NCI-H748 (cell line): Measurements from ENCODE around the gene KIF21A.

Experiments
- DNase-seq: peaks from one replicate; lab custom pipeline; 2025; ENCODE audit not compliant: unreplicated experiment; lab: John Stamatoyannopoulos, UW

The KIF21A gene

DNA sequence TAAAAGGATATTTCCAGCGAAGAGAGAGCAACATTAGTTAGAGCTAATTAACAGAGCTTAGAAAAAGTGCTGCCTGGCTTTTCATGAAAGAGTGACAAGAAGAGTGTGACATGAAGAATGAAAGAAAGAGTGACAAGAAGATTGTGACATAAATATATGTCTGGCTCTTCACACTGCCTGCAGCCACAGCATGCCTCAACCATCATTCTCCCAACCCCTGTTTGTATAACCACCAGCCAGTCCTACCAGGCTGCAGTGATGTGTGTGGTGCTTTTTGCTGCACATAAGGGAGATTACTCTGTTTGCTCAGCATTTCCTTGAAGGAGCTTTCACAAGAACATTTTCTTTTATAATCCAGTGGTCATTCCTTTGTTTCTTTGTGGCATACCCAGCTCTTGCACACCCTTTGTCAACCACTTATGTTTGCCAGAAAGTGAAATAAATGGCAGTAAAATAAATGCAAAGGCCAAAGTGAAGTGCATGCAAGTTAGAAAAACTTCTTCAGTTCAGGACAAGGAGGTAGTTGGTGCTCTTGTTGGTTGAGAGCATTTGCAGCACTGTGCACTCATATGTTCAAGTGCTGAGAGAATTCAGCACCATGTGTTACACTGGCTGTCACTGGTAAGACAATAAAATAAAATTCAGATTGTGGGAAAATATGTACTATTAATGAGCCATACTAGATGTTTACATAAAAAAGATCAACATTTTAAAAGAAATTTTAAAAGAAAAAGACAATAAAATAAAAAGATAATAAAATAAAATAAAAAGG is 50.6 kb downstream of the KIF21A start:
- no peak for DNase-seq

DNA sequence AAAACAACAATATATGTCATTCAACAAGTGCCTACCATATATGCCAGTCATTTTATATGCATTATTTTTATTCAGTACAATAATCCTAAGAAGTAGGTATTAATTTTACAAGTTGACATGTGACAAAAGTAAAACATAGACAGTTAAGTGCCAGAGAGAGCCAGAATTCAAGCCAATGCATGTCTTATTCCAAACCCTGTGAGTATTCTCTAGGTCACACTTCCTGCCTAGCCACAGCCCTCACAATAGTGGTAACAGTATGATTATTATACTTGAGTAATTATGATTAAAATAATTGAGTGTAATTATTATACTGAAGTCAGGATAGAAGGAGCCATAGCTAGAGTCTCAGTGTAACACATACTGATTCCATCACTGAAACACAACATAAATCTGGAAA is 52.2 kb downstream of the KIF21A start:
- no peak for DNase-seq

- no peak for DNase-seq
These were observed 53.3 kb downstream of the KIF21A start for GRCh38 chr12:39389399-39390150.

DNA sequence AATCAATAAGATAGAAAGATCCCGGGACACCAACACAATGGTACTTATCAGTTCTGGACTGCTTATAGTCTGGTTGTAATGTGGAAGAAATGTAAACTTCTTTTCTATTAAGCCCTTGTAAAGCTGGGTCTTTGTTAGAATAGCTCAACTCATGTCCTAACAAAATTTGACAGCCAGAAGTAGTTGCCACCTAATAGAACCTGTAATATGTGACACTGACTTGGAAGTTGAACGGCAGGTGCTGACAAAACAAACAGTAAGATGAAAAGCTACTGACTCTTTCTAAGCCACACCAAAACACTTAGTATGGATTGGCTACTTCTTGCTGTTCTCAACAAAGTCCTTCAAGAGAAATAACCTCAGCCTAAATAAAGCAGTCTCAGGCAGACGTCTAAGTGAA is 56.6 kb downstream of the KIF21A start:
- DNase-seq, result no peak

DNA sequence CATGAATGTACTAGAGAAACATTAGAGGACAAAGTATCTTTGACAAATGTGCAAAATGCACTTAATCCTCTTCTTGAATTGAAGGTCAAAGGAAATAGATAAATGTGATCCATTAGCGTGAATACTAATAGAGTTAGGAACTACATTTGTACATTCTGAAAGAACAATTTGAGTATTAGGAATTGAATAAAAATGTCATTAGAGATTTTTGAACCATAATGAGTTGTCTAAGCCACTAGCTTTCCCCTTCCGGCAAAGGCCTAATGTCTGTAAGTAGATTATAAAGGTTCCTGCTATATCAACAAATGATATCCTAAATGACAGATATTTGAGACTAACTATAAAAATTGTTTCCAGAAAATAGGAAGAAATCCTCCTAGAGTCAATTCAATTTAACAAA is 59.8 kb downstream of the KIF21A start:
- DNase-seq, result no peak

- no peak for DNase-seq
These were observed 62.8 kb downstream of the KIF21A start for GRCh38 chr12:39380090-39380489.

DNA sequence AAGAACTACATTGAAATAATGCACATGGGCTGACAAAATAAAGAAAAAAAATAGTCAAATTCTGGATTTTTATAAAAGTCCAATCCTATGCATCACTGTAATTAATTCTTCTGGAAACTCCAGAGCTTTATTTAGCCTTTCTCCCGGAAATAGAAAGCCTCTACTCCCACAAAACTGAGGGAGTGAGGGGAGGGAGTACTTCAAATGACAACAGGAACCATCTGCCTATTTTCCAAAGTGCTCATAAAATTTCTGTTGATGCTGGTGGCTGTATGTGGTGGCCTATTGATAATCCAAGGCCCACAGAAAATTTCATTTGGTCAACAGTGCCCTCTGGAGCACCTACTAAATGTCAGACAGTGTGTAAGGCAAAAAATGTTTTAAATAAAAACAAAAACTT is 64.6 kb downstream of the KIF21A start:
- no peak for DNase-seq

DNA sequence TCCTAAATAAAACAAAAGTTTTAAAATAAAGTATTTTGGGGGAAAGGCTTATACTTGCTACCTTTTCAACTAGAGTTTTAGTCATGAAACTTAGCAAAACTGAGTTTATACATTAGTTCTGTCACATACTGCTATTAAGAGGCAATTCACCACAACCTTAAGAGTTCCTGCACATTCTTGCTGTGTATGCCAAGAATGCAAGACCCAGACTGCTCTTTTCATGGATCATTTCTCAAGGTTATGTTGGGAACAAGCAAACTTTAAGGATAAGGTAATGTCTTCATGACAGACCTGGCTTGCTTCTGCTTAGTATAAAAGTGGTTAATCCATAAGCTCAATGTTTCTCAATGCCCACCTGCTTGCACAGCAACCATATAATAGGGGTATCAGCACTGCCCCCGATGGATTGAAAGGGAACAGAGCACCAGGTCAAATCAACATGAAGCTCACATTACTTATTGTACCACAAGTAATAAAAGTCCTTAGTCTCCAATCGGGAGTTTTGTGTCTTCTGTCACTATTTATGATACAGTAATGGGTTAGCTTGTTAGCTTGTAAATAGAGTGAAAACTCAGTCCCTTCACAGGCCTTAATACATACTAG is 67.6 kb downstream of the KIF21A start:
- no peak for DNase-seq

- no peak for DNase-seq
These were observed 70.0 kb downstream of the KIF21A start for GRCh38 chr12:39372929-39373328.

- DNase-seq, result no peak
These were observed 70.6 kb downstream of the KIF21A start for GRCh38 chr12:39372204-39372925.

- DNase-seq, result no peak
These were observed 73.2 kb downstream of the KIF21A start for GRCh38 chr12:39369756-39370155.

DNA sequence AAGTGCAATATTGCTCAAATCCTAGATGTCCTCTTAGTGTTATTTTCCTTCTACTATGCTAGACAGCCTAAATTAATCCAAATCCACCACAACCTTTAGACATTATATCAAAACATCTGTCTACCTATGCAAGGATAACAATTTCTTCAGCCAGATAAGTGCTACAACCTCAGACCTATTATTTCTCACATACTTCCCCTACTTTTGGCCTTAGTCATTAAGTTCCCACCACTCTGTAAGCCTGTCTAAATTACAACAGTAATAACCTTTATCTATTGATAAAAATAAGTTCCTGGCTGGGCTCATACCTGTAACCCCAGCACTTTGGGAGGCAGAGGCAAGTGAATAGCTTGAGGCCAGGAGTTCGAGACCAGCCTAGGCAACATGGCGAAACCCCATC is 74.0 kb downstream of the KIF21A start:
- DNase-seq, result no peak

DNA sequence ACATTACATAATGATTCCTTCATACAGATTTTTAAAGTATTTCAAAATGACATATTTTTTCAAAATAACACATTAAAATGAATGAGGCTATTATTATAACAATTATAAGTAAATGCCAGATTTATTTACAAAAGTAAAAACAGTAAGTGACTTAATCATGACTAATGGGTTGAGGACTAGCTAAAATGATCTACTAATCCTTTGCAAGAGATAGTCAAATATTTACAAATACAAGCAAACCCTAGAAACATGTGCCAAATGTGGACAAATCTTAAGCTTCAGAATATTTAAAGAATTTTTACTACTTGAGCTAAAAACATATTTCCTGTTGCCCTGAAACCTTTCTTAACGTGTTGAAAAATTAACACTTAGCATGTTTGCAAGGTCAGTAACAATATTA is 74.8 kb downstream of the KIF21A start:
- DNase-seq, result no peak

GRCh38 chr12:39367494-39367893 is 75.4 kb downstream of the KIF21A start:
- no peak for DNase-seq

DNA sequence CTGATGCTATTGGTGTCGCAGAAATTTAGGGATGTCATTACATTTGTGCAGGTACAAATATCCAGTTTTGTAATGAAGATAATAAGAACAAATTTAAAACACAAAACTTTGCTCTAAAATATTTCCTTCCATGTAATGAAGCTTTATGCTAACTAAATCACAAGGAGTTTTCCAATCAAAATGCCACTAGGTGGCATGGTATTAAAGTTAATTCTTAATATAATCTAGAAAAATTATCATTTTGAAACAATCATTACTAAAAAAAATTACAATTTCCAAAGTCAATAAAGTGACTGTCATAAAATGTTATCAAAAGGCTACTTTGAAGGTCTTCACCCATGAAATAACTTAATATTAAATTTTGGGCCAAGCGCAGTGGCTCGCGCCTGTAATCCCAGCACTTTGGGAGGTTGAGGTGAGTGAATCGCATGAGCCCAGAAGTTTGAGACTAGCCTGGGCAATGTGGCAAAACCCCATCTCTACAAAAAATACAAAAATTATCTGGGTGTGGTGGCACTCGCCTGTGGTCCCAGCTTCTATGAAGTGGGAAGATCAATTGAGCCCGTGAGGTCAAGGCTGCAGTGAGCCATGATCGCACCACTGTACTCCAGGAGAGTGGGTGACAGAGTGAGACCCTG is 77.4 kb downstream of the KIF21A start:
- DNase-seq, result no peak

GRCh38 chr12:39364196-39364595 is 78.7 kb downstream of the KIF21A start:
- no peak for DNase-seq

DNA sequence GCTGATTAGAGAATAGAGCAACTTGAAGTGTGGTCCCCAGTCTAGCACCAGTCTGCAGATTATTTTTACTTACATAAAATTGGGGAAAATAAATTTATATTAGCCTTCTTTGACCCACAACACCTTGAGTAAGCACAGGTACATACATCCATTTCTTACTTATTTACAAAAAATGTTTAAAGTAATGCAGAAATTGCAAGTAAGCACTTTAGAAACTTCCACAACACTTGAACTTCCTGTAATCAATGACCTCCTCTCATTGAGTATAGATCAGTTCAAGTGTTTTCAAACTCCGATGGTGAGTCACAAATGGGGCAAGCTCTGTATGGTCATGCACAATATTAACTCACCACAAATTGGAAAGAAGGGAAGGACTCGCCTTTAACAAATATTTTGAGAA is 83.3 kb downstream of the KIF21A start:
- no peak for DNase-seq

GRCh38 chr12:39357041-39357440 is 85.9 kb downstream of the KIF21A start:
- no peak for DNase-seq

GRCh38 chr12:39355841-39356240 is 87.1 kb downstream of the KIF21A start:
- no peak for DNase-seq

GRCh38 chr12:39354955-39355354 is 88.0 kb downstream of the KIF21A start:
- no peak for DNase-seq

- DNase-seq, result no peak
These were observed 90.4 kb downstream of the KIF21A start for GRCh38 chr12:39352471-39353017.
